Smooth muscle cell of the brain vasculature (primary cell): ENCODE data around the gene TMIE.

ENCODE experiments used
- DNase-seq: peaks from one replicate; pipeline ENCODE4 v3.0.0-alpha.2; 2012; ENCODE audit warnings: low read depth, low spot score

TMIE gene

DNA sequence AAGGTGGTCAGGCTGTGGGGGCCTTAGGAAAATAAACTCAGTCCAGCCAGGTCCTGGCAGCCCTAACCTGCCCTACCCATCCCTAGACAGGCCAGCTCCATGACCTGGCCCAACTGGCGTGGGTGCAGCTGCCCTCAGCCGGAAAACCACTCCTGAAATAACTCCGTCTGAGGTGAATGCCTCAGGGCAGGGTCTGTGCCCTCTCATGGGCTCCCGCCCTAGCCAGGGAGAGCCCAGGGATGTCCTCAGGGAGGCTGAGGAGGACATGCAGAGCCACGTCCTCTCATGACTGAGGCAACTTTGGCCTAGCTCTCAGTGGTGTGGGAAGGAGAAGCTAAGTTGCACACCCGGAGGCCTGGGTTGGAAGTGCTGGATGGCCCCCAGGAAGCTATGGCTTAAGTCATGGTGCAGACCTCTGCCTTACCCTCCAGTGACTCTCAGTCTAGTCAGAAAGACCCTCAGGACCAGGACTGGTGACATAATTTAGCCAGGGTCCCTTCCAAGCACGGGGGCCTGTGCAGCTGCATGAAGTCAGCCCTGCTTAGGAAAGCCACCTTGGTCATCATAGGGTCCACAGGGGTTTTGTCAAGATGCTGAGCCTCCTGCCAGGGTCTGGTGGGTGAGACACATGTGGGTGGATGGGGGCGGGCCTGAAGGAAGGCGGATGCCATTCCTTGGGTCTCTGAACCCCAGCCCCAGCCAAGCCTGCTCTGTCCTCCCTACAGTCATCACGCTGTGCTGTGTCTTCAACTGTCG, 7.4 kb downstream of the TMIE start:
- no peak for DNase-seq

DNA sequence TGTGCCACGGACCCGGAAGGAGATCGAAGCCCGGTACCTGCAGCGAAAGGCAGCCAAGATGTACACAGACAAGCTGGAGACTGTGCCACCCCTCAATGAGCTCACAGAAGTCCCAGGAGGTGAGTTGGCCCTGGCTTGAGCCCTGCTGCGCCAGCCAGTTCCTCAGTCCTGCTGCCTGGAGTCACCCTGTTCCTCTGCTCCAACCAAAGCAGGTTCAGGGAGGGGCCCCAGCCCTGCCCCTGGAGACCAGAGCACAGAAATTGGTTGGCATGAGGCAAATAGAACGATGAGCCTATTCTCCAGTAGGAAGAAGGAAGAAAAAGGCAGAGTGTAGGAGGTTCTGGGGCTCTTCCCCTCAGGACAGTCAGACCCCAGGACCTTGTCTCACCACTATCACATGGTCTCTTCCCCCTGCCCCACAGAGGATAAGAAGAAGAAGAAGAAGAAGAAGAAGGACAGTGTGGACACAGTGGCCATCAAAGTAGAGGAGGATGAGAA, 8.0 kb downstream of the TMIE start:
- DNase-seq, result no peak

DNA sequence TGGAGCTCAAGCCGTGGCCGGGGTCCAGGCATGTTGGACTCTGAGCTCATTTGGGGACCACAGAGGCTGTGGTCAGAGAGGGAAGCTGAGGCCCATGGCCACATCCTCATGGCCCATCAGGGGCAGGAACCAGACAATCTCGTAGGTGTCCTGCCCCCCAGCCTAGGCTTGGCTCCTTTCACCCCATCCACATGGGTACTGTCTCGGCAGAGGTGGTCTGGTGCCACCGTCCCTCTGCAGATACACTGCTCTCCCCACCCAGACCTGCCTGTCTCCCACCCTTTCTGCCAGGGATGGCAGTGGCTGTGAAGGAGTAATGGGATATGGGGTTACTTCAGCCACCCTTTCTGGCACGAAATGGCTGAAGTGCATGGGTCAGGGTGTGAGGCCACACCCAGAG, 8.5 kb downstream of the TMIE start:
- no peak for DNase-seq

DNA sequence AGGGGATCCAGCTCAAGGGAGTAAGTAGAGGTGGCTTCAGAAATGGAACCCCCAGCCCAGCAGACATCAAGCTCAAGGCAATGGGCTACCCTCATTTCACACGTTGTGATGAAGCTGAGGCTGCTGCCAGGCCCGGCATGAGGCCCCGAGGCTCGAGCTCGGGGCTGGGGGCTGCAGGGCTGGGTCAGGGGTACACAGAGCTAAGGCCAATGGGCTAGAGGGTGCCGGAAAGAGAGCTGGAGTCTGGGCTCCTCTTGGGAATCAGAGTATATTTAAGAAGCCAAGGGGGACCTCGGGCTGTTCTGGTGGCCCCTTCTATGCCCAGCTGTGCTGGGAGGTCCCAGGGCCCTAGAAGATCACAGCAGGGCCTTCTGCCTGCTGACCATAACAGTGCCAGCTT, 9.0 kb downstream of the TMIE start:
- DNase-seq, result no peak

DNA sequence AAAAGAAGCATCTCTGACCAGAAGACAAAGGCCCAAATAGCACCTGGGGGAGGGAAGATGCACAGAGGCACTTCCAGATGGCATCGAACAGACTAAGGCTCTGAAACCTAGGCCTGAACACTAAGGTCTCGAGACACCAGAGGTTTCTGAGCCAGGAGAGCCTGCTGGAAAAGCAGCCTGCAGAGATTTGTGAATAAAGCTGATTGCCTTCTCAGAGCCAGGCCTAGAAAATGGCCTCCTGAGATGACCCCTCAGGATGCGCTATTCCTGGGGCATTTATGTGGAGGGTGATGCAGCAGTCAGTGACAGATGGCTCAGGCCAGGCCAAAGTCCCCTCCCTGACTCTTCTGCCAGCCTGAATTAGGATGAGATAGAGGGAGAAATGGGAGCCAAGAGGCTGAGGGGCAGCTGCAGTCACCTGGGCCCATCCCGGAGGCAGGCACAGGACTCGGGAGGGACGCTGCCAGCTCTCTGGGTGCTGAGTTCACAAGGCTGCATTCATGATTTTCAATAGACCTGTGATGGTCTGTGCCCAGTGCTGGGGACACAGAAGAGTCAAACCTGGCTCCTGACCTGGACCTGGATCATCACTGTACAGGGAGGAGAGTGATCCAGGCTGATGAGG, 9.6 kb downstream of the TMIE start:
- no peak for DNase-seq

GRCh38 chr3:46711305-46711704, 10.1 kb downstream of the TMIE start:
- no peak for DNase-seq

- DNase-seq, result no peak
Measured at GRCh38 chr3:46711760-46712159, 10.6 kb downstream of the TMIE start.

GRCh38 chr3:46712191-46713049, 11.2 kb downstream of the TMIE start:
- DNase-seq, result no peak

GRCh38 chr3:46713050-46713897, 12.1 kb downstream of the TMIE start:
- DNase-seq, result no peak

DNA sequence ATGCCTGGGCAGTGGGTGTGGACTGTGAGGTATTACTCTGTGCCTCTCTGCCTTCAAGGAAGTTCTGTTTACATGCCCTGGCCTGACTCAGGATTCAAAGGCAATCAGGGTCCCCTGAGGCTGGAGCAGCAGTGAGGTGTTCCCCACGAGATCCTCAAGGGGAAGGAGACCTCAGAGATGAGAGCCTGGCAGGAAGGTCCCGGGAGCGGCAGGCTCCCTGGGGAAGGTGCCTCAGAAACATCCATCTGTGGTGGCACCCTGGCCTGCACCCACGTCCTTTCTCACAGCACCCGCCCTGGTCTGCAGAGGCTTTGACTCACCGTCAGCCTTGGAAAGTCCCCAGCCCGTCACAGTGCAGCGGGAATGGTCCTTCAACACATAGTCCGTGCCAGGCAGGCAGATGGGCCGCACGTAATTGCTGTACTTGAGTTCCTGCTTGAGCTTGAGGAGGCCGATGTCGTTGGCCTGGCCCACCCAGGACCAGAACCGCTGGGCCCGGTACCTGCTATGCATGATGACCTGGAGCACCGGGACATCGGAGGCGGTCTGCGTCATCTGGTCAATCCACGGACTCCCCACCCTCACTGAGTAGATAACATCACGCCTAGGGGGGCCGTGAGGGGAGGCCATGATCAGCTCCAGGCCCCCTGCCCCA, 12.8 kb downstream of the TMIE start:
- no peak for DNase-seq

DNA sequence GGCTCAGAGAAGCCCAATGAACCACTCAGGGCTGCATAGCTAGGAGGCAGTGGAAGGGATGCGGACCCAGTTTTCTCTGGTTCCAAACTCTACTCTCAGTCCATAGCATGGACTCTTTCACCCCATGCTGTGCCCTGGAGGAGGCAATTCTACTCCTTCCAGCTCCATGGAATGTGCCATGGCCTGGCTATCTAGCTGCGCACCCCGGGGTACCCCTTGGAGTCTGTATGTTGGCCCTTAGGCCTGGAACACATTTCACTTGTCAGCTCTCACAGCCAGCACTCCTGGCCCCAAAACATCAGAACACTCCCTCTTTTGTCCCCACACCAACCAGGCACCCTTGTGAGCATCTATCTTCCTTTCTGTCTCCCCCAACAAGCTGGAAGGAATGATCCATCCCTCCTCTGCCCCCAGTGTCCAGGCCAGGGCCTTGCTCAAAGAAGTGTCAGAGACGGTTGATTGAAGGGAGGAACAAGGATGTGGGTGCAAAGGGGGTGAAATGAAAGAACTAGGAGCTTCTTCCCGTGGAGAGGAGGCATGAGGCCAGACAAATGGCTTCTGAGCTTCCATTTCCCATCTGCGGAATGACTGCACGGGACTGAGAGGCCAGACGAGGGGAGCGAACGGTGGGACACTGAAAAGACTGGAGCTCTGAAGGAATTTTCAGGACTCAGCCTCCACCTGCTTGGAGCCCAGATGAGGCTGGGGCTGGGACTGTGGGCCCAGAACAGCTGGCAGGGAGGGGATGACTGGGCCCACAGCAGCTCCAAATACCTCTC, 13.7 kb downstream of the TMIE start:
- DNase-seq, result no peak

- DNase-seq, result no peak
Measured at GRCh38 chr3:46715507-46716175, 14.4 kb downstream of the TMIE start.

- DNase-seq, result no peak
Measured at GRCh38 chr3:46716461-46717441, 15.6 kb downstream of the TMIE start.

GRCh38 chr3:46717447-46718231, 16.4 kb downstream of the TMIE start, which contains the start of gene PRSS50:
PRSS50 (minus strand) TSS chr3:46717869; CDS start chr3:46717824, 45 bp downstream.
- no peak for DNase-seq

GRCh38 chr3:46719044-46719565, 17.9 kb downstream of the TMIE start:
- no peak for DNase-seq

GRCh38 chr3:46719735-46720271, 18.6 kb downstream of the TMIE start:
- no peak for DNase-seq

DNA sequence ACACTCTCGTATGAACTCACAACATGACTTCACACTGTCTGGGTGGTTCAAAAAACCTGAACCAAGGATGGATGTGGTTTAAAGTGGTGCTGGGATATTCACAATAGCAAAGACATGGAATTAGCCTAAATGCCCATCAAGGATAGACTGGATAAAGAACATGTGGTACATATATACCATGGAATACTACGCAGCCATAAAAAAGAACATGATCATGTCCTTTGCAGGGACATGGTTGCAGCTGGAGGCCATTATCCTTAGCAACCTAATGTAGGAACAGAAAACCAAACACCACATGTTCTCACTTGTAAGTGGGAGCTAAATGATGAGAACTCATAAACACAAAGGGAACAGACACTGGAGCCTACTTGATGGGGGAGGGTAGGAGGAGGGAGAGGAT, 19.8 kb downstream of the TMIE start:
- DNase-seq, result no peak
